GM12874 (cell line): ENCODE measurements around the gene NDUFB1.

Experiments
- CTCF ChIP-seq: IDR thresholded peaks from 2 replicates; pipeline ENCODE4 v1.5.1; 2011; ENCODE audit warnings: low read depth, mild to moderate bottlenecking, control low read depth, low read length, moderate library complexity; ENCODE audit not compliant: insufficient read depth

Gene NDUFB1

GRCh38 chr14:92088494-92088893 lies 33.0 kb downstream of the NDUFB1 start:
- TF ChIP-seq CTCF = no peak

GRCh38 chr14:92074555-92074954 lies 47.0 kb downstream of the NDUFB1 start:
- no peak for TF ChIP-seq CTCF
